ENCODE data around the gene HMMR.

GRCh38 chr5:163447875-163448274, 12.6 kb upstream of the HMMR start:
- TF ChIP-seq POLR2A (IDR thresholded peaks at IDR 0.05) = no peak
- TF ChIP-seq CTCF (IDR thresholded peaks at IDR 0.05) = no peak

All from tibial nerve (tissue), 3 donors.